ENCODE measurements around the gene LRRC36.

DNA sequence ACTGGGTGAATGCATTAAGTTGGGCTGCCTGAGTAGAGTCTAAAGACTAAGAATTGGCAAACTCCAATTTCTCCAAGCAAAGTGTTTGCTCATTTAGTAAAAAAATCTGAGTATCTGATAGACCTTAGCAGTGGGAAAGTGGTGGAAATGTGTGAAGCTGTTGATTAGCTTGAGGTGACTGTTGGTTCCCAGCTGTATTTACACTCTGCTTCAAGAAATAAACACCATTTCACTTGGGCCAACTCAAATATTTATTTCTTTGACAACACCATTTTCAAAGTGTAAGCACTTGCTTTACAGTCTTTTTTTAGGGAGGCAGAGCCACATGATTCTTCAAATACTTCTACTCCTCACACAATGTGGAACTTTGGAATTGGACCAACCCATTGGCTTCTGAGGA, 8.8 kb upstream of the LRRC36 start:
- TF ChIP-seq POLR2A (IDR thresholded peaks at IDR 0.05) (no peak), CTCF (IDR thresholded peaks at IDR 0.05) (no peak), EP300 (IDR thresholded peaks at IDR 0.05) (no peak)
